ENCODE data around the gene CFAP70. TPM values are rescaled to one million over a fixed set of nuclear protein-coding genes. Genes with fewer than 3 reads are reported as not detected.

CFAP70 gene
- total RNA-seq, 1 experiment from 2014 or later: 1.2 TPM

GRCh38 chr10:73247509-73248258 is 111.0 kb downstream of the CFAP70 start:
- TSS peak; percentile 82 for BruUV-seq (replicated peaks)
- Mint-ChIP-seq H3K4me1 (ENCODE audit: low read depth, unreplicated experiment) (peaks cover 43% of the 10 kb centered on the region), H3K4me3 (ENCODE audit: low read depth, unreplicated experiment) (peak overlapping the region; percentile 91), H3K36me3 (ENCODE audit: insufficient read depth, unreplicated experiment) (peaks cover 93% of the 10 kb centered on the region), H3K9me3 (ENCODE audit: low read depth, unreplicated experiment) (no peaks in the 10 kb centered on the region), H3K27me3 (ENCODE audit: unreplicated experiment) (no peaks in the 10 kb centered on the region), H3K27ac (ENCODE audit: unreplicated experiment) (peak overlapping the region; percentile 94)
- intact Hi-C loops (cut with micrococcal nuclease; ENCODE audit: unreplicated experiment): no loop called here
- TF ChIP-seq CTCF (IDR thresholded peaks at IDR 0.05; ENCODE audit: unreplicated experiment): no peak
- no peak for DNase-seq
- CTCF ChIA-PET: interaction anchor here (0.6 to 1.5 kb wide), 3 partner anchors 13 to 318 kb away, joined by 3 to 4 read pairs (median 3); no protein-coding TSS in a partner anchor

GRCh38 chr10:73246646-73247508 is 111.8 kb downstream of the CFAP70 start, which contains the start of gene DNAJC9:
Gene DNAJC9, minus strand, starts transcription at chr10:73247255. Its CDS starts 66 bp downstream, at chr10:73247189.
- H3K27me3 Mint-ChIP-seq (ENCODE audit: unreplicated experiment): no peaks in the 10 kb centered on the region
- peaks cover 43% of the 10 kb centered on the region for H3K4me1 Mint-ChIP-seq (ENCODE audit: low read depth, unreplicated experiment)
- CTCF ChIA-PET: interaction anchor here (0.6 to 1.5 kb wide), 3 partner anchors 13 to 317 kb away, joined by 3 to 4 read pairs (median 3); no protein-coding TSS in a partner anchor
- peak; percentile 99 for DNase-seq
- no TSS peak for BruUV-seq (replicated peaks)
- peak within 1 kb of the TSS; percentile 94 for H3K27ac Mint-ChIP-seq (ENCODE audit: unreplicated experiment)
- H3K9me3 Mint-ChIP-seq (ENCODE audit: low read depth, unreplicated experiment): no peaks in the 10 kb centered on the region
- intact Hi-C loops (cut with micrococcal nuclease; ENCODE audit: unreplicated experiment): no loop called here
- peak within 1 kb of the TSS; percentile 91 for H3K4me3 Mint-ChIP-seq (ENCODE audit: low read depth, unreplicated experiment)
- peaks cover 92% of the 10 kb centered on the region for H3K36me3 Mint-ChIP-seq (ENCODE audit: insufficient read depth, unreplicated experiment)
- TF ChIP-seq CTCF (IDR thresholded peaks at IDR 0.05; ENCODE audit: unreplicated experiment): no peak

GRCh38 chr10:73246322-73246645 is 112.4 kb downstream of the CFAP70 start:
- H3K27me3 Mint-ChIP-seq (ENCODE audit: unreplicated experiment): no peaks in the 10 kb centered on the region
- H3K27ac Mint-ChIP-seq (ENCODE audit: unreplicated experiment): peak overlapping the region; percentile 94
- no peak for TF ChIP-seq CTCF (IDR thresholded peaks at IDR 0.05; ENCODE audit: unreplicated experiment)
- peaks cover 87% of the 10 kb centered on the region for H3K36me3 Mint-ChIP-seq (ENCODE audit: insufficient read depth, unreplicated experiment)
- TSS peak; percentile 46 for BruUV-seq (replicated peaks)
- CTCF ChIA-PET: interaction anchor here (1.4 kb wide), 1 partner anchor 18 kb away, joined by 4 read pairs; no protein-coding TSS in a partner anchor
- no peak for DNase-seq
- intact Hi-C loops (cut with micrococcal nuclease; ENCODE audit: unreplicated experiment): no loop called here
- H3K9me3 Mint-ChIP-seq (ENCODE audit: low read depth, unreplicated experiment): no peaks in the 10 kb centered on the region
- H3K4me3 Mint-ChIP-seq (ENCODE audit: low read depth, unreplicated experiment): peak overlapping the region; percentile 91
- peaks cover 42% of the 10 kb centered on the region for H3K4me1 Mint-ChIP-seq (ENCODE audit: low read depth, unreplicated experiment)

- CTCF ChIA-PET: no interaction called here
- Mint-ChIP-seq H3K4me3 (ENCODE audit: low read depth, unreplicated experiment) (peak overlapping the region; percentile 91), H3K36me3 (ENCODE audit: insufficient read depth, unreplicated experiment) (peaks cover 81% of the 10 kb centered on the region), H3K4me1 (ENCODE audit: low read depth, unreplicated experiment) (peaks cover 31% of the 10 kb centered on the region), H3K27ac (ENCODE audit: unreplicated experiment) (peak overlapping the region; percentile 39), H3K9me3 (ENCODE audit: low read depth, unreplicated experiment) (no peaks in the 10 kb centered on the region), H3K27me3 (ENCODE audit: unreplicated experiment) (no peaks in the 10 kb centered on the region)
- intact Hi-C loops (cut with micrococcal nuclease; ENCODE audit: unreplicated experiment): no loop called here
- no peak for TF ChIP-seq CTCF (IDR thresholded peaks at IDR 0.05; ENCODE audit: unreplicated experiment)
- no TSS peak for BruUV-seq (replicated peaks)
- DNase-seq: no peak
Observed at GRCh38 chr10:73244866-73245477, 113.7 kb downstream of the CFAP70 start.

All from Calu3 (cell line).